BLaER1 (cell line): ENCODE results near the gene TMEM132A.
A peak's percentile ranks its signal among the peaks of the same experiment; 100 is the strongest.

Source experiments
- H3K27ac ChIP-seq: shearing (Covaris generic); formaldehyde crosslinking; 2 replicates; pipeline ENCODE4 v1.8.1; 2022
- H3K27me3 ChIP-seq: shearing (Covaris generic); formaldehyde crosslinking; 2 replicates; pipeline ENCODE4 v1.8.1; 2022
- H3K36me3 ChIP-seq: shearing (Covaris generic); formaldehyde crosslinking; 2 replicates; pipeline ENCODE4 v1.8.1; 2022
- H3K4me1 ChIP-seq: shearing (Covaris generic); formaldehyde crosslinking; 2 replicates; pipeline ENCODE4 v1.8.1; 2022
- H3K4me2 ChIP-seq: shearing (Covaris generic); formaldehyde crosslinking; 2 replicates; pipeline ENCODE4 v1.8.1; 2022
- H3K4me3 ChIP-seq: shearing (Covaris generic); formaldehyde crosslinking; 2 replicates; pipeline ENCODE4 v1.8.1; 2022
- H3K9ac ChIP-seq: shearing (Covaris generic); formaldehyde crosslinking; 2 replicates; pipeline ENCODE4 v1.8.1; 2022
- H3K9me3 ChIP-seq: shearing (Covaris generic); formaldehyde crosslinking; 2 replicates; pipeline ENCODE4 v1.8.1; 2022
- H4K20me1 ChIP-seq: shearing (Covaris generic); formaldehyde crosslinking; 2 replicates; pipeline ENCODE4 v1.8.1; 2022
- Cebpa-rat ChIP-seq: shearing (Covaris generic); IDR thresholded peaks from 2 replicates; pipeline ENCODE4 v1.8.1; 2022

TMEM132A gene

GRCh38 chr11:60944490-60945294, 20.4 kb downstream of the TMEM132A start:
- no peak overlapping the region for H3K4me2 ChIP-seq
- peaks cover 14% of the 10 kb centered on the region for H3K4me1 ChIP-seq
- H3K27me3 ChIP-seq = no peaks in the 10 kb centered on the region
- H3K9me3 ChIP-seq = no peaks in the 10 kb centered on the region
- no peak overlapping the region for H3K27ac ChIP-seq
- no peak for TF ChIP-seq Cebpa-rat
- H3K9ac ChIP-seq = no peak overlapping the region
- peaks cover 40% of the 10 kb centered on the region for H3K36me3 ChIP-seq
- H3K4me3 ChIP-seq = no peak overlapping the region
- no peaks in the 10 kb centered on the region for H4K20me1 ChIP-seq

DNA sequence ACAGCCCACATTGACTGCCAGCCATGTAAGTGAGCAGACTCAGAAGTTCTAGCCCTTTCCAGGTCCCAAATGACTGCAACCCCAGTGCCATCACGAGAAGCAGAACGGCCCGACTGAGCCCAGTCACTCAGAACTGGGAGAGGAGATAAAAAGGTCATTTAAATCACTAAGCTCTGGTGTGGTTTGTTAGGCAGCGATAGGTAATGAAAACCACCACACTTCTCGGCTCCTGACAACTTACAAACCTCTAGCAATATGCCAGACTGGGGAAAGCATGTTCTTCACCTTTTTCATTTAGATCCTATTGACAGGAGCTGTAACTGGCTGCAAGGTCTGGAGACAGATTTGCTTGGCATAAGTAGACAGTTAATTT, 21.0 kb downstream of the TMEM132A start:
- no peak for TF ChIP-seq Cebpa-rat
- Histone ChIP-seq H3K9ac (no peak overlapping the region), H3K36me3 (peaks cover 35% of the 10 kb centered on the region), H3K4me2 (no peak overlapping the region), H3K4me3 (no peak overlapping the region), H3K27me3 (no peaks in the 10 kb centered on the region), H4K20me1 (no peaks in the 10 kb centered on the region), H3K9me3 (no peaks in the 10 kb centered on the region), H3K27ac (no peak overlapping the region), H3K4me1 (peaks cover 20% of the 10 kb centered on the region)

GRCh38 chr11:60946601-60947264, 22.5 kb downstream of the TMEM132A start:
- peaks cover 24% of the 10 kb centered on the region for H3K36me3 ChIP-seq
- no peaks in the 10 kb centered on the region for H4K20me1 ChIP-seq
- H3K9ac ChIP-seq = no peak overlapping the region
- no peaks in the 10 kb centered on the region for H3K9me3 ChIP-seq
- no peak overlapping the region for H3K27ac ChIP-seq
- H3K27me3 ChIP-seq = no peaks in the 10 kb centered on the region
- no peak for TF ChIP-seq Cebpa-rat
- no peak overlapping the region for H3K4me2 ChIP-seq
- no peak overlapping the region for H3K4me3 ChIP-seq
- peaks cover 32% of the 10 kb centered on the region for H3K4me1 ChIP-seq

DNA sequence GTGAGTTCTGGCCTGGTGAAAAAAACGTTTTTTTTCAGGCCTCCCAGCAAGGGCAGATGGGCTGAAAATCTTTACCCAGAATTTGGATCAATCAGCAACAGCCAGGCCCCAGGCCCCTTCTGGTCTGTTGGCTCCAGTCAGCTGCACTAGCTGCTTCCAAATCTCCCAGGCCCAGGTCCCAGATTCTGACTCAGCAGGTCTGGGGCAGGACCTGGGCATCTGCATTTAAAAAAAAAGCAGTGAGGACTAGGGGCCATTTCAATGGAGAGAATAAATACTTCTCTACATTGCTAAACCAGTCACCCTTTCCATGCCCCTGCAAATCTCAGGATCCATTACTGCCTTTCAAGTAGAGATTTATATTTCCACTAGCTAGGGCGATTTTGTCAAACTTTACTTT, 23.4 kb downstream of the TMEM132A start:
- H3K9ac ChIP-seq = no peak overlapping the region
- TF ChIP-seq Cebpa-rat = no peak
- no peaks in the 10 kb centered on the region for H4K20me1 ChIP-seq
- no peaks in the 10 kb centered on the region for H3K27me3 ChIP-seq
- no peak overlapping the region for H3K4me3 ChIP-seq
- H3K9me3 ChIP-seq = no peaks in the 10 kb centered on the region
- H3K36me3 ChIP-seq = peaks cover 18% of the 10 kb centered on the region; the same call in 1 of the 2 replicates
- peaks cover 34% of the 10 kb centered on the region for H3K4me1 ChIP-seq
- no peak overlapping the region for H3K27ac ChIP-seq
- H3K4me2 ChIP-seq = no peak overlapping the region

GRCh38 chr11:60948250-60948649, 24.0 kb downstream of the TMEM132A start:
- Histone ChIP-seq H3K4me1 (peaks cover 39% of the 10 kb centered on the region), H3K4me3 (no peak overlapping the region)

GRCh38 chr11:60950024-60950423, 25.8 kb downstream of the TMEM132A start:
- H3K27ac ChIP-seq = no peak overlapping the region
- H3K4me2 ChIP-seq = peak overlapping the region; percentile 98
- no peak for TF ChIP-seq Cebpa-rat
- peaks cover 12% of the 10 kb centered on the region; the same call in 1 of the 2 replicates for H3K36me3 ChIP-seq
- no peaks in the 10 kb centered on the region for H4K20me1 ChIP-seq
- H3K4me1 ChIP-seq = peaks cover 47% of the 10 kb centered on the region
- no peaks in the 10 kb centered on the region for H3K9me3 ChIP-seq
- no peak overlapping the region for H3K9ac ChIP-seq
- no peak overlapping the region for H3K4me3 ChIP-seq
- H3K27me3 ChIP-seq = no peaks in the 10 kb centered on the region

More at GRCh38 chr11:60948250-60948649, 24.0 kb downstream of the TMEM132A start:
- Histone ChIP-seq H3K9ac (no peak overlapping the region), H3K27me3 (no peaks in the 10 kb centered on the region), H3K4me2 (no peak overlapping the region), H3K36me3 (peaks cover 16% of the 10 kb centered on the region; the same call in 1 of the 2 replicates), H3K27ac (no peak overlapping the region), H4K20me1 (no peaks in the 10 kb centered on the region), H3K9me3 (no peaks in the 10 kb centered on the region)
- TF ChIP-seq Cebpa-rat = no peak

- no peaks in the 10 kb centered on the region for H3K27me3 ChIP-seq
- H3K4me1 ChIP-seq = peaks cover 47% of the 10 kb centered on the region
- H3K9me3 ChIP-seq = no peaks in the 10 kb centered on the region
- peak overlapping the region; percentile 98 for H3K4me2 ChIP-seq
- H3K36me3 ChIP-seq = peaks cover 7% of the 10 kb centered on the region; the same call in 1 of the 2 replicates
- no peaks in the 10 kb centered on the region for H4K20me1 ChIP-seq
- peak overlapping the region; percentile 62 for H3K4me3 ChIP-seq
- TF ChIP-seq Cebpa-rat = no peak
- peak overlapping the region; percentile 73 for H3K9ac ChIP-seq
- peak overlapping the region; percentile 85 for H3K27ac ChIP-seq
Observed at GRCh38 chr11:60950933-60951605, 26.8 kb downstream of the TMEM132A start.

GRCh38 chr11:60951606-60951903, 27.3 kb downstream of the TMEM132A start:
- peak overlapping the region; percentile 73 for H3K9ac ChIP-seq

DNA sequence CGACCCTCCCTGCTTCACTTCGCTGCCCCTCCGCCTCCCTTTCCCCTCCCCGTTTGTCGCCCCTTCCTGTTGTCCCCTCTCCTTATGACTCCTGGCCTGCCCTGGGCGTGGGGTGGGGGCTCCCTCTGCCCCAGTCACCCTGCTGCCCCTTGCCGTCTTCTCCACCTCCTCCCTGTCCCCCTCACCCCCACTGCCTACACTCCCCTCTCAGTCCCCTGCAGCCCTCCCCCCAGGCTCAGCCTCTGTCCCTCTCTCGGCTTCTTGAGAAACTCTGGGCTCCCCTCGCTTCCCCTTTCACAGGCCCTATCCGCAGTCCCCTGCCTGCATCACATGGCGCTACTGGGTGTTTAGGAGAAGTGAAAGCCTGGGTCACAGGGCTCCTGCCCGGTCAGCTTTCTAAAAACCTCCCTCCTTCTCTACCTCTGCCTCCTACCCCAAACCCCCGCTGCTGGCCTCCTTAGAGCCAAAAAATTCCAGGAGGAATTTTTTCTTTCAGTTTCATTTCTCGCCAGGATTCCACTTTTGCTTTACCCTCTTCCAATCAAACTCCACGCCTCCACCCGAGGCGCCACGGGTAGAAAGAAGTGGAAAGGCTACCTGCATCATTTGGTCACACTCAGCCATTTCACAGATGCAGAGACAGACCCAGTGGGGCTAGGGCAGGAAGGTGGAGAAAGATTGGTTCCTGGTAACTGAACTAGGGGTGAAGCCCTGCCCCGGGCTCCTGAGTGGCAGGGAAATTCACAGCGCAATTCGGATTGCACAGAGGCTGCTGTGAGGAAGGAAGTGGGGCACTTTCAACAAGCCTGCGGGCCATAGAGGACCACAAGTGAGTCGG, 27.9 kb downstream of the TMEM132A start, which contains the start of gene SLC15A3:
Gene SLC15A3 (minus strand): TSS at position 273 of the 838 bp plus-strand sequence. CDS start 625 bp downstream, outside the sequence.
- no peak for TF ChIP-seq Cebpa-rat

More at GRCh38 chr11:60951606-60951903, 27.3 kb downstream of the TMEM132A start:
- H3K27me3 ChIP-seq = no peaks in the 10 kb centered on the region
- no peaks in the 10 kb centered on the region for H4K20me1 ChIP-seq
- TF ChIP-seq Cebpa-rat = no peak
- no peaks in the 10 kb centered on the region for H3K9me3 ChIP-seq
- H3K4me1 ChIP-seq = peaks cover 47% of the 10 kb centered on the region
- peak overlapping the region; percentile 98 for H3K4me2 ChIP-seq
- peak overlapping the region; percentile 85 for H3K27ac ChIP-seq
- peak overlapping the region; percentile 62 for H3K4me3 ChIP-seq
- peaks cover 2% of the 10 kb centered on the region; the same call in 1 of the 2 replicates for H3K36me3 ChIP-seq

More for the DNA sequence above, 27.9 kb downstream of the TMEM132A start, which contains the start of gene SLC15A3:
- Histone ChIP-seq H3K4me3 (peak within 1 kb of the TSS; percentile 62), H3K4me2 (peak within 1 kb of the TSS; percentile 98), H3K27ac (peak within 1 kb of the TSS; percentile 85), H3K9ac (peak within 1 kb of the TSS; percentile 73), H3K36me3 (no peaks in the 10 kb centered on the region), H4K20me1 (no peaks in the 10 kb centered on the region), H3K27me3 (no peaks in the 10 kb centered on the region), H3K4me1 (peaks cover 47% of the 10 kb centered on the region), H3K9me3 (no peaks in the 10 kb centered on the region)
